Type B pancreatic cell (in vitro differentiated cells): ENCODE measurements around the gene TMEM221. TPM values are rescaled to one million over a fixed set of nuclear protein-coding genes. Genes with fewer than 3 reads are reported as not detected.

Experiments
- DNase-seq: peaks from one replicate; pipeline ENCODE4 v3.0.0; 2021; ENCODE audit warnings: mixed read lengths; ENCODE audit not compliant: unreplicated experiment; ENCODE audit errors: extremely low spot score
- H3K27ac Mint-ChIP-seq: 2 replicates; pipeline ENCODE4 v1.8.0; 2021; ENCODE audit warnings: mild to moderate bottlenecking, mixed read lengths
- H3K27me3 Mint-ChIP-seq: 2 replicates; pipeline ENCODE4 v1.8.0; 2021; ENCODE audit warnings: mixed read lengths
- H3K36me3 Mint-ChIP-seq: 2 replicates; pipeline ENCODE4 v1.8.0; 2021; ENCODE audit warnings: mixed read lengths
- H3K4me1 Mint-ChIP-seq: one replicate; pipeline ENCODE4 v1.8.0; 2021; ENCODE audit warnings: mixed read lengths; ENCODE audit not compliant: unreplicated experiment
- H3K4me3 Mint-ChIP-seq: 2 replicates; pipeline ENCODE4 v1.8.0; 2021; ENCODE audit warnings: mild to moderate bottlenecking, mixed read lengths
- H3K9me3 Mint-ChIP-seq: 2 replicates; pipeline ENCODE4 v1.8.0; 2021; ENCODE audit warnings: mixed read lengths
- long read RNA-seq: library from polyadenylated mRNA; unstranded; transcript quantifications from one replicate; pipeline ENCODE4 v2.0.0, GENCODE V29; 2020
- total RNA-seq: library from RNA; stranded (reverse); gene quantifications from 2 replicates; pipeline ENCODE4 v1.2.1, GENCODE V29; 2021; ENCODE audit warnings: low replicate concordance
- TF ChIP-seq, protein P1 (sequence below): fragments of 200-600 bp; sonication (generic); conservative IDR thresholded peaks from 2 replicates; pipeline ENCODE4 v1.5.0; 2021; ENCODE audit warnings: antibody characterized with exemption, mild to moderate bottlenecking

TMEM221 gene
- 0.74 and 0.87 TPM in 2 replicates for total RNA-seq
- long read RNA-seq, result 0 reads

DNA sequence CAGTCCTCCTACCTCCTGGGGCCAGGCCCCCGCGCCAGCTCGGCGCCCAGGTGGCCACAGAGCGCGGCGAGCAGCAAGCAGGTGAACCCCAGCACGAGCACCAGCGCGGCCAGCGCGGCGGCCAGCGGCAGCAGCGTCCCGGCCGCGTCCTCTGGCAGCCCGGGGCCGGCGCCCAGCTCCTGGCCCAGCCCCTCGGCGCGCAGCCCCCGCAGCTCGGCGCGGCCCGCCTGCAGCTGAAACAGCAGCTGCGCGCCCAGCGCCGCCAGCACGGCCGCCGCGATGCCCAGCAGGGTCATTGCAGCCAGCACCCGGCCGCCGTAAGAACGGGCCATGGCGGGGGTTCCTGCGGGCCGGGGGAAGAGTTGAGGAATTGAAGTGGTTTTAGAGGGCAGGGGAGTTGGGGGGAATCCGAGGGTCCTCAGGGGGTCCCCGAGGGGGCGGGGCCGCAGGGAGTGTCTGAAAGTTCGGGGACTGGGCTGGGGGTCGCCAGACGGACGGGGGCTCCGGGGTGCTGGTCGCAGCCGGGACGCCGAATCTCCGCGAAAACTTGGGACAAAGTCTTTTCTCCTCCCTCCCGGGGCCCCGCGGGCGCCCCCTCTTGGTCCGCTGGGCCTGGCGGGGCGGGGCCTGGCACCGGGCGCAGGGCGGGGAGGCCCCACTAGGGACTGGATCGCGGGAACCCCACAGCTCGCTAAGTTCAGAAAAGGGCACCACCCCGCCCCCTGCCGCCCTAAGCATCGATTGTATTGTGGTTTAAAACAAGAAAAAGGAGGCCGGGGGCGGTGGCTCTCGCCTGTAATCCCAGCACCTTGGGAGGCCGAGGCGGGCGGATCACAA lies at the start of gene TMEM221:
TSS of gene TMEM221 (minus strand) at position 538 of the 837 bp plus-strand sequence. CDS start at position 332, 206 bp downstream.
- DNase-seq, result no peak
- peak within 1 kb of the TSS; percentile 72 for H3K4me3 Mint-ChIP-seq
- TF ChIP-seq, protein P1, sequence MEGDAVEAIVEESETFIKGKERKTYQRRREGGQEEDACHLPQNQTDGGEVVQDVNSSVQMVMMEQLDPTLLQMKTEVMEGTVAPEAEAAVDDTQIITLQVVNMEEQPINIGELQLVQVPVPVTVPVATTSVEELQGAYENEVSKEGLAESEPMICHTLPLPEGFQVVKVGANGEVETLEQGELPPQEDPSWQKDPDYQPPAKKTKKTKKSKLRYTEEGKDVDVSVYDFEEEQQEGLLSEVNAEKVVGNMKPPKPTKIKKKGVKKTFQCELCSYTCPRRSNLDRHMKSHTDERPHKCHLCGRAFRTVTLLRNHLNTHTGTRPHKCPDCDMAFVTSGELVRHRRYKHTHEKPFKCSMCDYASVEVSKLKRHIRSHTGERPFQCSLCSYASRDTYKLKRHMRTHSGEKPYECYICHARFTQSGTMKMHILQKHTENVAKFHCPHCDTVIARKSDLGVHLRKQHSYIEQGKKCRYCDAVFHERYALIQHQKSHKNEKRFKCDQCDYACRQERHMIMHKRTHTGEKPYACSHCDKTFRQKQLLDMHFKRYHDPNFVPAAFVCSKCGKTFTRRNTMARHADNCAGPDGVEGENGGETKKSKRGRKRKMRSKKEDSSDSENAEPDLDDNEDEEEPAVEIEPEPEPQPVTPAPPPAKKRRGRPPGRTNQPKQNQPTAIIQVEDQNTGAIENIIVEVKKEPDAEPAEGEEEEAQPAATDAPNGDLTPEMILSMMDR, result peak; percentile 72
- no peaks in the 10 kb centered on the region for H3K36me3 Mint-ChIP-seq
- H3K27me3 Mint-ChIP-seq, result peaks cover 24% of the 10 kb centered on the region
- peaks cover 4% of the 10 kb centered on the region for H3K9me3 Mint-ChIP-seq
- H3K27ac Mint-ChIP-seq, result no peak within 1 kb of the TSS
- H3K4me1 Mint-ChIP-seq, result peaks cover 6% of the 10 kb centered on the region

DNA sequence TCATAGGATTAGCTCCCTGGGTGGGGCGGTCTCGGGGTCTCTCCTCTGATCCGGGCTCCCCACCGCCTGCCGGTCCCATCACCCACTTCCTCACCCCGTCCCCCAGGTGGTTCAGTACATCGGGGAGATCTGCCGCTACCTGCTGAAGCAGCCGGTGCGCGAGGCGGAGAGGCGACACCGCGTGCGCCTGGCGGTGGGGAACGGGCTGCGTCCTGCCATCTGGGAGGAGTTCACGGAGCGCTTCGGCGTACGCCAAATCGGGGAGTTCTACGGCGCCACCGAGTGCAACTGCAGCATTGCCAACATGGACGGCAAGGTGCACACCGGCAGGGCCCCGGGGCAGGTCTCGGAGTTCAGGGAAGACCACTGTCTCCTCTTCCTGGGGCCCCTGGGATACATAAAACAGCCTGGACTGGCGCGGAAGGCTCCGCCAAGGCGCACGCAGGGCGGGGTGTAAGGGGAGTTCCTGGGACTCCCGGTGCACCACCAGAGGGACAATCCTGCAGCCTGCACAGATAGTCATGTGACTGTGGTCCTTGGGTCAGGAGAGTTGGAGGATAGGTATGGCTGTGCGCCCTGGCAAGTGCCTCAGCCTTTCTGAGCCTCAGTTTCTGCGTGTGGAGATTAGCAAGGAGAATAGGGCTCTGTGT lies 48.8 kb upstream of the TMEM221 start:
- H3K27ac Mint-ChIP-seq, result no peak overlapping the region
- DNase-seq, result no peak

DNA sequence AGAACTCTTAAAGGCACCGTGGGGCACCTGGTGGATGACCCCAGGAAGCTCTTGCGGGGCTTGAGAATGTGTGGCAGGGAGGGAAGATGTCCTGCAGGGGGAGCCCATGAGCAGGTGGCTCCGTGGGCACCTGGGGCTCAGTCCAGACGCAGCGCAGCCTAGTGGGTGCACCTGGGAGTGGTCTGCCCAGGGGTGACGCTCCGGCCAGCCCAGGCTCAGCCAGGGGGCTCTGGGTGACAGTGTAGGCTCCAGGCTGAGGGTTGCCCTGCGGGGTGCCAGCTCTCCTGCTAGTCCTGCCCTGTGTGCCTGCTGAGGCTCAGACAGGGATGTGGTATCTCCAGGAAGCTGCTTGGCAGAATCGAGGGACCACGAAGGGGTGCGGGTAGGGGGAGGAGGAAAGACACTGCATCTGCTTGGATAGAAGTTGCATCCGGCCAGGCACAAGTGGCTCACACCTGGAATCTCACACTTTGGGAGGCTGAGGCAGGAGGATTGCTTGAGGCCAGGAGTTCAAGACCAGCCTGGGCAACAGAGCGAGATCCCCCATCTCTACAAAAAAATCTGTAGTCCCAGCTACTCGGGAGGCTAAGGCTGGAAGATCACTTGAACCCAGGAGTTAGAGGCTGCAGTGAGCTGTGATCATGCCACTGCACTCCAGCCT lies 48.0 kb upstream of the TMEM221 start:
- no peaks in the 10 kb centered on the region for H3K27me3 Mint-ChIP-seq
- no peaks in the 10 kb centered on the region for H3K36me3 Mint-ChIP-seq
- H3K27ac Mint-ChIP-seq, result no peak overlapping the region
- H3K9me3 Mint-ChIP-seq, result no peaks in the 10 kb centered on the region
- no peak for DNase-seq
- peaks cover 20% of the 10 kb centered on the region for H3K4me1 Mint-ChIP-seq
- H3K4me3 Mint-ChIP-seq, result no peak overlapping the region
- TF ChIP-seq, protein P1, result peak; percentile 85

More for the DNA sequence above, 48.8 kb upstream of the TMEM221 start:
- TF ChIP-seq, protein P1, result no peak
- H3K27me3 Mint-ChIP-seq, result no peaks in the 10 kb centered on the region
- no peaks in the 10 kb centered on the region for H3K36me3 Mint-ChIP-seq
- peaks cover 20% of the 10 kb centered on the region for H3K4me1 Mint-ChIP-seq
- H3K4me3 Mint-ChIP-seq, result no peak overlapping the region
- no peaks in the 10 kb centered on the region for H3K9me3 Mint-ChIP-seq

DNA sequence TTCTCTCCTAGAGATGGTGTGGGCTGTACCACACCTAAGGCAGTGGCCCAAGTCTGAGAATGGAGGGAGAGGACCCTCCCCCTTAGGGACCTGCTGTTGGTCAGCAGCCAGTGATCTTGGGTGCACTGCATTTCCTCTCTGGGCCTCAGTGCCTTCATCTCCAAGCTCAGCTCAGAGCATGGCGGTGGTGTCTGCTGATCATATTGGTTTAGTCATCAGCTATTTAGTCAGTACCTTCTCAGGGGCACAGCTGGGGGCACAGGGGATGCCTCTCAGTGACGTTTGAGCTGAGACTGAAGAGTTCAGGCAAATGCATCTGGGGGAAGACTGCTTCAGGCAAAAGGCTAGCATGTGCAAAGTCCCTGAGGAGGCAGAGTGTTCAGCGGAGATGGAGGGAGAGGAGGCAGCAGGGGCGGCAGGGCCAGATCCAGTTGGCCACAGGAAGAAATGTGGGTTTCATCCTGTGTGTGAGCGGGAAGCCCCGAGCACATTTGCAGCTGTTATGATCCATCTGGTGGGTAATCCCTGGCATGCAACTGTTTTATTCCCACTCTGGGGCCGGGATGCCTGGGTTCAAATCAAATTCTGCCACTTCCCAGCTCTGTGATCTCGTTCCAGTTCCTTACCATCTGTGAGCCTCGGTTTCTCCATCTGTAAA lies 47.3 kb upstream of the TMEM221 start:
- no peak overlapping the region for H3K27ac Mint-ChIP-seq
- TF ChIP-seq, protein P1, result no peak
- H3K4me3 Mint-ChIP-seq, result no peak overlapping the region

DNA sequence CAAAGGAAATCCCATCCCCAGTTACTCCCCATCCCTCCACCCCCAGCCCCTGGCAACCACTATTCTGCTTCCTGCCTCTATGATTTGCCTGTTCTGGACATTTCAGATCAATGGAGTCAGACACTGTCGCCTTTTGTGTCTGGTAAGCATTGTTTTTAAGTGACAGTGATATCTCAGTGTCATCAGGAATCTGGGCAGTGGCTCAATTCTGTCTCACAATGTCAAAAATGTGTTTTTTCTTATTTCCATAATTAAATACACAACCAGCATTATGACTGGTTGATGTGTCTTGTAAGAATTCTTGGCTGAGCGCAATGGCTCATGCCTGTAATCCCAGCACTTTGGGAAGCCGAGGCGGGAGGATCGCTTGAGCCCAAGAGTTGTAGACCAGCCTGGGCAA lies 42.8 kb upstream of the TMEM221 start:
- Mint-ChIP-seq H3K4me3 (no peak overlapping the region), H3K27me3 (no peaks in the 10 kb centered on the region), H3K27ac (no peak overlapping the region), H3K36me3 (no peaks in the 10 kb centered on the region), H3K9me3 (no peaks in the 10 kb centered on the region), H3K4me1 (peaks cover 20% of the 10 kb centered on the region)
- DNase-seq, result no peak
- TF ChIP-seq, protein P1, result no peak

More for the DNA sequence above, 47.3 kb upstream of the TMEM221 start:
- H3K27me3 Mint-ChIP-seq, result no peaks in the 10 kb centered on the region
- no peak for DNase-seq
- H3K4me1 Mint-ChIP-seq, result peaks cover 20% of the 10 kb centered on the region
- no peaks in the 10 kb centered on the region for H3K9me3 Mint-ChIP-seq
- H3K36me3 Mint-ChIP-seq, result no peaks in the 10 kb centered on the region
